Endothelial cell of umbilical vein (primary cell): ENCODE measurements around the gene PALD1.

Source experiments
- CTCF ChIP-seq, 2 donors: IDR thresholded peaks; 1 replicate in 1 of 2; 2 replicates in 1 of 2; pipeline ENCODE4 v1.5.1; 2011; ENCODE audit warnings: low read length in 2 of 2, mild to moderate bottlenecking in 2 of 2, moderate library complexity in 2 of 2, control low read depth in 1 of 2, inconsistent platforms in 1 of 2, low read depth in 1 of 2; ENCODE audit not compliant: insufficient read depth in 1 of 2; ENCODE audit errors: extremely low read depth in 1 of 2
- EZH2 ChIP-seq: IDR thresholded peaks from 2 replicates; pipeline ENCODE4 v1.6.1; 2012; ENCODE audit warnings: borderline replicate concordance, low read depth, mild to moderate bottlenecking, moderate library complexity, low read length, inconsistent platforms; ENCODE audit not compliant: severe bottlenecking
- FOS ChIP-seq: IDR thresholded peaks from 2 replicates; pipeline ENCODE4 v1.6.1; 2011; ENCODE audit warnings: mild to moderate bottlenecking, low read length, moderate library complexity, borderline replicate concordance; ENCODE audit not compliant: insufficient read depth
- JUN ChIP-seq: IDR thresholded peaks from 2 replicates; pipeline ENCODE4 v1.6.1; 2011; ENCODE audit warnings: borderline replicate concordance, low read depth; ENCODE audit not compliant: insufficient read length, insufficient read depth
- POLR2A ChIP-seq: IDR thresholded peaks from 2 replicates; pipeline ENCODE4 v1.6.1; 2012; ENCODE audit warnings: low read depth, mild to moderate bottlenecking, control low read depth, low read length
- POLR2AphosphoS5 ChIP-seq: IDR thresholded peaks from 2 replicates; pipeline ENCODE4 v1.6.1; 2012; ENCODE audit warnings: low read depth, mild to moderate bottlenecking, control low read depth, low read length, moderate library complexity; ENCODE audit not compliant: insufficient read depth
- TF ChIP-seq, protein P1 (sequence below): IDR thresholded peaks from 2 replicates; pipeline ENCODE4 v1.6.1; 2011; ENCODE audit not compliant: insufficient read depth, insufficient read length

GRCh38 chr10:70550459-70550858 lies 71.9 kb downstream of the PALD1 start:
- TF ChIP-seq CTCF (IDR thresholded peaks at IDR 0.05; ENCODE audit: extremely low read depth in 1 of 2, insufficient read depth in 1 of 2, low read depth in 1 of 2, low read length in 2 of 2) (no peak), EZH2 (no peak), POLR2A (no peak), POLR2AphosphoS5 (no peak), FOS (no peak), JUN (no peak)
- TF ChIP-seq, protein P1, sequence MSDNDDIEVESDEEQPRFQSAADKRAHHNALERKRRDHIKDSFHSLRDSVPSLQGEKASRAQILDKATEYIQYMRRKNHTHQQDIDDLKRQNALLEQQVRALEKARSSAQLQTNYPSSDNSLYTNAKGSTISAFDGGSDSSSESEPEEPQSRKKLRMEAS: no peak
